GM23338 (cell line): Measurements from ENCODE around the gene SIGLEC7. TPM values are rescaled to one million over a fixed set of nuclear protein-coding genes. Genes with fewer than 3 reads are reported as not detected.

Source experiments
- ATAC-seq: fragments of 200-7000 bp; cut with Tn5 transposase; 3 replicates; pipeline ENCODE4 v1.9.1; 2020
- DNase-seq: peaks from one replicate; pipeline ENCODE4 v3.0.0-alpha.2; 2015; ENCODE audit warnings: low spot score
- H2AFZ ChIP-seq: fragments of 200-600 bp; sonication (generic); 2 replicates; pipeline ENCODE4 v1.8.0; 2016; ENCODE audit warnings: antibody characterized with exemption, mild to moderate bottlenecking, moderate library complexity
- H3F3A ChIP-seq: fragments of 200-600 bp; sonication (generic); replicated peaks from 2 replicates; pipeline ENCODE4 v1.8.0; 2017; ENCODE audit warnings: antibody characterized with exemption, mixed run types, low read depth
- H3K27ac ChIP-seq: fragments of 200-600 bp; sonication (generic); 2 replicates; pipeline ENCODE4 v1.6.1; 2016; ENCODE audit warnings: low read depth
- H3K27me3 ChIP-seq: fragments of 200-600 bp; sonication (generic); 2 replicates; pipeline ENCODE4 v1.8.0; 2016; ENCODE audit warnings: mild to moderate bottlenecking, mixed run types, moderate library complexity; ENCODE audit not compliant: insufficient read depth
- H3K36me3 ChIP-seq: fragments of 200-600 bp; sonication (generic); 2 replicates; pipeline ENCODE4 v1.8.0; 2016; ENCODE audit warnings: mild to moderate bottlenecking; ENCODE audit not compliant: insufficient read depth
- H3K4me1 ChIP-seq: fragments of 200-600 bp; sonication (generic); 2 replicates; pipeline ENCODE4 v1.8.0; 2016; ENCODE audit warnings: mild to moderate bottlenecking, moderate library complexity; ENCODE audit not compliant: insufficient read depth
- H3K4me2 ChIP-seq: fragments of 200-600 bp; sonication (generic); 2 replicates; pipeline ENCODE4 v1.7.1; 2017; ENCODE audit warnings: mixed run types
- H3K4me3 ChIP-seq: fragments of 200-600 bp; sonication (generic); 2 replicates; pipeline ENCODE4 v1.6.1; 2016; ENCODE audit warnings: mixed run types
- H3K79me2 ChIP-seq: fragments of 200-600 bp; sonication (generic); replicated peaks from 2 replicates; pipeline ENCODE4 v1.8.0; 2017; ENCODE audit warnings: mild to moderate bottlenecking; ENCODE audit not compliant: insufficient read depth
- H3K9me2 ChIP-seq: fragments of 200-600 bp; sonication (generic); 2 replicates; pipeline ENCODE4 v1.8.0; 2017; ENCODE audit not compliant: insufficient read depth
- H4K20me1 ChIP-seq: fragments of 200-600 bp; sonication (generic); replicated peaks from 2 replicates; pipeline ENCODE4 v1.8.0; 2017; ENCODE audit warnings: mild to moderate bottlenecking; ENCODE audit not compliant: insufficient read depth
- H3K27ac Mint-ChIP-seq: 2 replicates; pipeline ENCODE4 v1.8.0; 2020; ENCODE audit warnings: inconsistent platforms, mild to moderate bottlenecking, moderate library complexity, mixed read lengths
- H3K27me3 Mint-ChIP-seq: 3 replicates; pipeline ENCODE4 v1.8.0; 2022; ENCODE audit warnings: low read depth, mild to moderate bottlenecking, moderate library complexity, mixed read lengths, inconsistent platforms; ENCODE audit not compliant: insufficient read depth, poor library complexity
- H3K36me3 Mint-ChIP-seq: 3 replicates; pipeline ENCODE4 v1.8.0; 2021; ENCODE audit warnings: low read depth, mild to moderate bottlenecking, inconsistent platforms, moderate library complexity, mixed read lengths
- H3K4me1 Mint-ChIP-seq: 3 replicates; pipeline ENCODE4 v1.8.0; 2020; ENCODE audit warnings: mild to moderate bottlenecking, inconsistent platforms, mixed read lengths
- H3K4me3 Mint-ChIP-seq: 3 replicates; pipeline ENCODE4 v1.8.0; 2021; ENCODE audit warnings: moderate library complexity, mild to moderate bottlenecking, inconsistent platforms, mixed read lengths
- H3K9me3 Mint-ChIP-seq: 3 replicates; pipeline ENCODE4 v1.8.0; 2020; ENCODE audit warnings: moderate library complexity, mild to moderate bottlenecking, inconsistent platforms, mixed read lengths
- CREB1 ChIP-seq: fragments of 250-450 bp; sonication (Bioruptor Pico); IDR thresholded peaks from 2 replicates; pipeline ENCODE4 v1.5.0; 2020; ENCODE audit warnings: low read depth, mild to moderate bottlenecking, moderate library complexity
- CTCF ChIP-seq, 2 experiments: fragments of 200-600 bp in 1 of 2; sonication (generic) in 1 of 2; conservative IDR thresholded peaks; 2 replicates each; pipeline versions ENCODE4 v1.5.1 to v1.6.1; 2016 to 2017; ENCODE audit warnings: antibody characterized with exemption in 2 of 2, low read depth in 2 of 2, mild to moderate bottlenecking in 2 of 2, moderate library complexity in 1 of 2
- EZH2 ChIP-seq: fragments of 200-600 bp; sonication (generic); IDR thresholded peaks from one replicate; pipeline ENCODE4 v1.8.0; 2017; ENCODE audit warnings: antibody characterized with exemption, mild to moderate bottlenecking, low read depth; ENCODE audit not compliant: unreplicated experiment
- EZH2phosphoT487 ChIP-seq: fragments of 200-600 bp; sonication (generic); IDR thresholded peaks from one replicate; pipeline ENCODE4 v1.8.1; 2018; ENCODE audit warnings: antibody characterized with exemption; ENCODE audit not compliant: unreplicated experiment
- JUNB ChIP-seq: IDR thresholded peaks from one replicate; pipeline ENCODE4 v1.6.1; 2016; ENCODE audit warnings: antibody characterized with exemption; ENCODE audit not compliant: unreplicated experiment
- NANOG ChIP-seq: IDR thresholded peaks from 2 replicates; pipeline ENCODE4 v1.6.1; 2016; ENCODE audit warnings: antibody characterized with exemption, borderline replicate concordance
- POLR2AphosphoS5 ChIP-seq: IDR thresholded peaks from 2 replicates; pipeline ENCODE4 v1.6.1; 2016; ENCODE audit warnings: antibody characterized with exemption, low read depth
- ZNF331 ChIP-seq: fragments of 250-450 bp; sonication (Bioruptor Pico); IDR thresholded peaks from 2 replicates; pipeline ENCODE4 v1.5.0; 2020; ENCODE audit warnings: low read depth, mild to moderate bottlenecking, moderate library complexity
- ZNF462 ChIP-seq: fragments of 250-450 bp; sonication (Bioruptor Pico); IDR thresholded peaks from 2 replicates; pipeline ENCODE4 v1.5.0; 2020; ENCODE audit warnings: mild to moderate bottlenecking, moderate library complexity
- polyA plus RNA-seq: library from polyadenylated mRNA; unstranded; fragments of >200 nt; fragmentation: Nextera tagmentation; extraction: Ambion mirVana; gene quantifications from 2 replicates; pipeline ENCODE4 v1.2.1, GENCODE V29; 2016
- total RNA-seq: library from RNA; depleted of rRNA; stranded (reverse); fragments of >200 nt; shearing (Covaris generic); gene quantifications from 2 replicates; pipeline ENCODE4 v1.2.3, GENCODE V29; 2014

Gene SIGLEC7
- total and polyA plus RNA-seq, 2 experiments from 2014 or later, result not detected

GRCh38 chr19:51195316-51195586 lies 53.1 kb downstream of the SIGLEC7 start (continued):
- no peak for TF ChIP-seq ZNF462 (CRISPR knock-in tag)
- no peak for TF ChIP-seq NANOG
- TF ChIP-seq EZH2, result no peak
- TF ChIP-seq POLR2AphosphoS5, result no peak

- Histone ChIP-seq H3K4me3 (no peak overlapping the region), H4K20me1 (no peaks in the 10 kb centered on the region), H3K27ac (no peak overlapping the region), H3K4me2 (no peak overlapping the region), H3K4me1 (no peaks in the 10 kb centered on the region), H3F3A (no peaks in the 10 kb centered on the region), H3K79me2 (no peaks in the 10 kb centered on the region), H3K9me2 (no peaks in the 10 kb centered on the region; the same call in 1 of the 2 replicates), H3K36me3 (no peaks in the 10 kb centered on the region), H2AFZ (no peak overlapping the region), H3K27me3 (no peaks in the 10 kb centered on the region)
- H3K27ac Mint-ChIP-seq, result no peak overlapping the region
- no peak for DNase-seq
- H3K27me3 Mint-ChIP-seq, result peaks cover 3% of the 10 kb centered on the region
- H3K4me1 Mint-ChIP-seq, result no peaks in the 10 kb centered on the region
- peaks cover 52% of the 10 kb centered on the region for H3K9me3 Mint-ChIP-seq
- H3K36me3 Mint-ChIP-seq, result no peaks in the 10 kb centered on the region; the same call in 2 of the 3 replicates
- ATAC-seq, result no peak
- TF ChIP-seq JUNB (no peak), ZNF331 (CRISPR knock-in tag) (no peak), CTCF (conservative IDR thresholded peaks at IDR 0.05; ENCODE audit: low read depth in 2 of 2) (no peak), EZH2 (no peak), EZH2phosphoT487 (no peak), CREB1 (CRISPR knock-in tag) (no peak)
- H3K4me3 Mint-ChIP-seq, result no peak overlapping the region
Measured at GRCh38 chr19:51195616-51196015, 53.5 kb downstream of the SIGLEC7 start.
